ENCODE measurements around the gene KCNAB2. TPM values are rescaled to one million over a fixed set of nuclear protein-coding genes. Genes with fewer than 3 reads are reported as not detected.

Gene KCNAB2
- polyA plus RNA-seq, 1 experiment, result 10.3 TPM

- Histone ChIP-seq H3K27me3 (ENCODE audit: control insufficient read depth, insufficient read depth, low read length) (peaks cover 2% of the 10 kb centered on the region; the same call in 1 of the 2 replicates), H3K36me3 (ENCODE audit: control insufficient read depth, insufficient read depth, low read length) (no peaks in the 10 kb centered on the region), H3K4me3 (ENCODE audit: low read depth, low read length) (no peak overlapping the region)
- DNase-seq (ENCODE audit: low read depth), result no peak
- ChIA-PET CTCF (interaction anchor here (0.6 to 2.3 kb wide), 19 partner anchors 10 to 212 kb away, joined by 3 to 14 read pairs (median 5); no protein-coding TSS in a partner anchor), POLR2A (no interaction called here)
- TF ChIP-seq, protein P1, sequence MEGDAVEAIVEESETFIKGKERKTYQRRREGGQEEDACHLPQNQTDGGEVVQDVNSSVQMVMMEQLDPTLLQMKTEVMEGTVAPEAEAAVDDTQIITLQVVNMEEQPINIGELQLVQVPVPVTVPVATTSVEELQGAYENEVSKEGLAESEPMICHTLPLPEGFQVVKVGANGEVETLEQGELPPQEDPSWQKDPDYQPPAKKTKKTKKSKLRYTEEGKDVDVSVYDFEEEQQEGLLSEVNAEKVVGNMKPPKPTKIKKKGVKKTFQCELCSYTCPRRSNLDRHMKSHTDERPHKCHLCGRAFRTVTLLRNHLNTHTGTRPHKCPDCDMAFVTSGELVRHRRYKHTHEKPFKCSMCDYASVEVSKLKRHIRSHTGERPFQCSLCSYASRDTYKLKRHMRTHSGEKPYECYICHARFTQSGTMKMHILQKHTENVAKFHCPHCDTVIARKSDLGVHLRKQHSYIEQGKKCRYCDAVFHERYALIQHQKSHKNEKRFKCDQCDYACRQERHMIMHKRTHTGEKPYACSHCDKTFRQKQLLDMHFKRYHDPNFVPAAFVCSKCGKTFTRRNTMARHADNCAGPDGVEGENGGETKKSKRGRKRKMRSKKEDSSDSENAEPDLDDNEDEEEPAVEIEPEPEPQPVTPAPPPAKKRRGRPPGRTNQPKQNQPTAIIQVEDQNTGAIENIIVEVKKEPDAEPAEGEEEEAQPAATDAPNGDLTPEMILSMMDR (IDR thresholded peaks at IDR 0.05; ENCODE audit: insufficient read depth, low read depth, low read length), result peak; percentile 75
Observed at GRCh38 chr1:6033986-6034749, 11.5 kb upstream of the KCNAB2 start.

DNA sequence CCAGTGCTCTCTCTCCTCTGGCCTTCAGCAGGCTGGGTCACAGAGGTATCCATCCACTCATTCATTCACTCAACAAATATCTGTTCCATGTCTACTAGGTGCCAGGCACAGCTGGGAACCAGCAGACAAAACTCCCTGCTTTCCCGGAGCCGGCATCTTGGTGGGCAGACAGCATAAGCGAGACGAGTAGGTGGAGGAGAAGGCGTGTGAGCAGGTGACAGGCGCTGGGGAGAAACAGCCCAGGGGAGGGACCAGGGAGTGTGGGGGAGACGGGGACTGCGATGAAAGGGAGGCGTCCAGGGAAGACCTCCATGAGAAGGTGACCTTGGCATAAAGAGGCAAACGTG is 11.0 kb upstream of the KCNAB2 start:
- CTCF ChIA-PET, result interaction anchor here (0.6 to 2.3 kb wide), 18 partner anchors 9 to 212 kb away, joined by 3 to 14 read pairs (median 5); no protein-coding TSS in a partner anchor
- no peak for DNase-seq (ENCODE audit: low read depth)
- POLR2A ChIA-PET, result no interaction called here

GRCh38 chr1:6035303-6035702 is 10.4 kb upstream of the KCNAB2 start:
- TF ChIP-seq, protein P1 (IDR thresholded peaks at IDR 0.05; ENCODE audit: insufficient read depth, low read depth, low read length), result no peak
- CTCF ChIA-PET, result interaction anchor here (1.2 to 2.2 kb wide), 8 partner anchors 8 to 211 kb away, joined by 3 to 14 read pairs (median 5); no protein-coding TSS in a partner anchor

More for the DNA sequence above, 11.0 kb upstream of the KCNAB2 start:
- TF ChIP-seq, protein P1 (IDR thresholded peaks at IDR 0.05; ENCODE audit: insufficient read depth, low read depth, low read length), result no peak
- Histone ChIP-seq H3K36me3 (ENCODE audit: control insufficient read depth, insufficient read depth, low read length) (no peaks in the 10 kb centered on the region), H3K4me3 (ENCODE audit: low read depth, low read length) (no peak overlapping the region), H3K27me3 (ENCODE audit: control insufficient read depth, insufficient read depth, low read length) (peaks cover 2% of the 10 kb centered on the region; the same call in 1 of the 2 replicates)

GRCh38 chr1:6035719-6036118 is 10.0 kb upstream of the KCNAB2 start:
- no peak overlapping the region for H3K4me3 ChIP-seq (ENCODE audit: low read depth, low read length)
- ChIA-PET POLR2A (no interaction called here), CTCF (interaction anchor here (1.2 to 2.0 kb wide), 2 partner anchors 11 to 17 kb away, joined by 4 to 5 read pairs; no protein-coding TSS in a partner anchor)
- H3K36me3 ChIP-seq (ENCODE audit: control insufficient read depth, insufficient read depth, low read length), result no peaks in the 10 kb centered on the region
- TF ChIP-seq, protein P1 (IDR thresholded peaks at IDR 0.05; ENCODE audit: insufficient read depth, low read depth, low read length), result no peak
- DNase-seq (ENCODE audit: low read depth), result no peak
- peaks cover 2% of the 10 kb centered on the region; the same call in 1 of the 2 replicates for H3K27me3 ChIP-seq (ENCODE audit: control insufficient read depth, insufficient read depth, low read length)

More at GRCh38 chr1:6035303-6035702, 10.4 kb upstream of the KCNAB2 start:
- no peak for DNase-seq (ENCODE audit: low read depth)
- Histone ChIP-seq H3K27me3 (ENCODE audit: control insufficient read depth, insufficient read depth, low read length) (peaks cover 2% of the 10 kb centered on the region; the same call in 1 of the 2 replicates), H3K36me3 (ENCODE audit: control insufficient read depth, insufficient read depth, low read length) (no peaks in the 10 kb centered on the region), H3K4me3 (ENCODE audit: low read depth, low read length) (no peak overlapping the region)
- POLR2A ChIA-PET, result no interaction called here

GRCh38 chr1:6037338-6037762 is 8.3 kb upstream of the KCNAB2 start:
- DNase-seq (ENCODE audit: low read depth), result no peak
- Histone ChIP-seq H3K4me3 (ENCODE audit: low read depth, low read length) (no peak overlapping the region), H3K27me3 (ENCODE audit: control insufficient read depth, insufficient read depth, low read length) (no peaks in the 10 kb centered on the region), H3K36me3 (ENCODE audit: control insufficient read depth, insufficient read depth, low read length) (no peaks in the 10 kb centered on the region)
- TF ChIP-seq, protein P1 (IDR thresholded peaks at IDR 0.05; ENCODE audit: insufficient read depth, low read depth, low read length), result no peak
- ChIA-PET POLR2A (no interaction called here), CTCF (interaction anchor here (1.9 kb wide), 1 partner anchor 209 kb away, joined by 4 read pairs; no protein-coding TSS in a partner anchor)
